H4 (cell line): ENCODE data around the gene WWOX. TPM values are rescaled to one million over a fixed set of nuclear protein-coding genes. Genes with fewer than 3 reads are reported as not detected.
"Not testable (repeated sequence)": the region's sequence is repeated elsewhere in the genome, so short reads cannot be mapped to it uniquely, and the experiment has no call there.

Source experiments
- DNase-seq: peaks from one replicate; pipeline ENCODE4 v3.0.0-alpha.2; 2015; ENCODE audit warnings: low spot score
- total RNA-seq: library from RNA; depleted of rRNA; stranded (reverse); fragments of >200 nt; shearing (Covaris generic); gene quantifications from 2 replicates; pipeline ENCODE4 v1.2.3, GENCODE V29; 2014

The WWOX gene
- total RNA-seq, 1 experiment from 2014 or later = 25.4 TPM

DNA sequence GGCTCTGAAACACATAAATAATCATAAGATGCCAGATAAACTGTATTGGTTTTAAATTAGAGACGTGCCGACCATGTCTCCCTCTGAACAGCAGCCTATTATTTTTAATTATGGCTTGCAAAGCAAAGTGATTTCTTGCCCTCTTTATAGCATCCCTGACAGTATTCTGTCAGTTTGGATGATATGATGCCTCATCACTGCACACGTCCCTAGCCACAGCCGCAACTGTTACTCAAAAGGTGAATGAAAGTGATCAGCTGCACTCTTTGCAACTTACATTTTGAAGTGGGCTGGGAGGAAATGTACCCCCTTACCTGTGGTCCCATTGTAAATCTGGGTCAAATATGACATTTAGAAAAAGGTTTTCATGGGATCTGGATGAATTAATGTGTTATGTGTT is 1111.2 kb downstream of the WWOX start:
- no peak for DNase-seq

DNA sequence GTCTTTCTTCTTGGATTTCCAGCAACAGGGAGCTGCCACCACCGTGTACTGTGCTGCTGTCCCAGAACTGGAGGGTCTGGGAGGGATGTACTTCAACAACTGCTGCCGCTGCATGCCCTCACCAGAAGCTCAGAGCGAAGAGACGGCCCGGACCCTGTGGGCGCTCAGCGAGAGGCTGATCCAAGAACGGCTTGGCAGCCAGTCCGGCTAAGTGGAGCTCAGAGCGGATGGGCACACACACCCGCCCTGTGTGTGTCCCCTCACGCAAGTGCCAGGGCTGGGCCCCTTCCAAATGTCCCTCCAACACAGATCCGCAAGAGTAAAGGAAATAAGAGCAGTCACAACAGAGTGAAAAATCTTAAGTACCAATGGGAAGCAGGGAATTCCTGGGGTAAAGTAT is 1112.1 kb downstream of the WWOX start:
- no peak for DNase-seq

DNA sequence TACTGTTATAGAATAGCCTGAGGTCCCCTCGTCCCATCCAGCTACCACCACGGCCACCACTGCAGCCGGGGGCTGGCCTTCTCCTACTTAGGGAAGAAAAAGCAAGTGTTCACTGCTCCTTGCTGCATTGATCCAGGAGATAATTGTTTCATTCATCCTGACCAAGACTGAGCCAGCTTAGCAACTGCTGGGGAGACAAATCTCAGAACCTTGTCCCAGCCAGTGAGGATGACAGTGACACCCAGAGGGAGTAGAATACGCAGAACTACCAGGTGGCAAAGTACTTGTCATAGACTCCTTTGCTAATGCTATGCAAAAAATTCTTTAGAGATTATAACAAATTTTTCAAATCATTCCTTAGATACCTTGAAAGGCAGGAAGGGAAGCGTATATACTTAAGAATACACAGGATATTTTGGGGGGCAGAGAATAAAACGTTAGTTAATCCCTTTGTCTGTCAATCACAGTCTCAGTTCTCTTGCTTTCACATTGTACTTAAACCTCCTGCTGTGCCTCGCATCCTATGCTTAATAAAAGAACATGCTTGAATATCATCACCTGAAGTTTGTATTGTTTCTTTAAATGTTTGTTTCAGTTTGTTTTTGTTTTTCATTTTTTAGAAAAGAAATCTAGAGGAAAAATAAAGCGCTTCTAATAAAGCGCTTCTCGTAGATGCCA is 1112.8 kb downstream of the WWOX start:
- no peak for DNase-seq

DNA sequence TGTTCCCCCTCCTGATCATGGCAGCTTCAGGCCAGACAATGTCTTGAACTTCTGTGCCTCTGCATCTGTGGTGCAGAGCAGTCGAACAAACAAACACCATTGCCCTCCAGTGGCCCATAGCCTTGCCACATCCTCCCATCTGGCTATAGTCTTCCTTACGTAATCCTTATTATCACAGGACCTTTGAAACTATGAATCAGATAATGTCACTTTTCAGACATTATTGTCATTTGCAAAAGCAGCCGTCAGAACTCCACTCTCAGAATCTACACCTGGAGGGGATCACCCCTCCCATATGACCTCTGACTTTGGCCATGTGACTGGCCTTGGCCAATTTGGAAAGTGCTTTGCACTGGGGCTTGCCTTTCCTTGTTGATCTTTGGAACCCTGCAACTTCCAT is 1113.8 kb downstream of the WWOX start:
- peak; percentile 25 for DNase-seq

DNA sequence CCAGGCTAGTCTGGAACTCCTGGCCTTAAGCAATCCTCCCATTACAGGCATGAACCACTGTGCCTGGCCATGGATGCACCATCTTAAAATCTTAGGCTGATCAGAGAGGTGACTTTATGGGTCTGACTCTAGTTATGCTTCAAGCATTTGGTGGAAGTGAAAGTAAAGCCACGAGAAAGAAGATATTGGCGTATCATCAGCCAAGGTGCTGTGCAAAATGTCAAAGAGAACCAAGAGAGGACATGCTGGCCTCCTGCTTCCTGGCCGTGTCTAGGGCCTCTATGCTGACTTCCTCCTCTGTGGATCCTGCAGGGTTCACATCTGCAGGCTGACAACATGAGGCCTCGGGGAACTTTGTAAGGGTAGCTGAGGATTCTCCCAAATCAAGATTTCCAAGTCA is 1115.8 kb downstream of the WWOX start:
- no peak for DNase-seq

DNA sequence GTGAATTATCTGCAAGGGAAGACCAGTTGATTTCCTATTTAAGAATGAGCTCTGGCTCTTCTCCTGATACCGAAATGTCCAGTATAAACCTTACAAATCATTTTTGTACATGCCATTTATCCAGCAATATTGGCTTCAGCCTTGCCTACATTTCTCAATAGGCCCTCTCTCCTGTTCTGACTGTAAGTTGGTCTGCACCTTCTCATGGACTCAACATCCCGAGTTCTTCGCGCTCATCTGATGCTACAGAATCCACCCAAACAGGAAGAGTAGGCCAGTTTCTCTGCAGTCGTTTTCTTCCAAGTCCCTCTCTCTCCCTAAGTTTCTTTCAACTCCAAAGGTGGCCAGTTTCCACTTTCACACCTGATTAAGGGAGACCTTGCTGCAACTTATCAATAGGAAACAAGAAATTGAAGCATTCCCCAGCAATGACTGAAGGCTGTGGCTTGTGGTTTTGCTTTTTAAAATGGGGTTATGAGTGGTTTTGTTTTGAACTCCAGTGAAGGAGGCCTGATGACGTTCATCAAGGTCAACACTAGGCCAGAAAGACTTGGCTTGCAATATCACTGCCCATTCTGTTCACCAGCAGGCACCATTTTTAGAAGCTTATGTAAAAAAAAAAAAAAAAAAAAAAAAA is 1118.0 kb downstream of the WWOX start:
- DNase-seq = no peak

DNA sequence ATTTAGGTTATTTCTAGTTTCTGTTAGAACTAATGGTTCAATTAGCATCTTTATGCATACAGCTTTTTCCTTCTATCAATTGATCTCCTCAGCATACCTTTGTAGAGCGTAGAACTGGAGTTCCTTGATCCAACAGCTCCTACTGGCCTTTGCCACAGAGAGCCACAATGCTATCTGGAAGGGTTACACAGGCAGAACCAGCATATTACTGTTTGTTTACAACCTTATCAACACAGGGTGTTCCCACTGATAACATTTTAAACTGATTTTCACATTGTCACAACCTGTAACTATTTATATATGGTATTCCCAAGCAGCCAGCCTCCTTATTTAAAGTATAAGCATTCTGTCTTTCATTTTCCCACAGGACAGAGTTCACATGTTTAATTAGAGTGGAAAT is 1118.9 kb downstream of the WWOX start:
- DNase-seq = no peak

DNA sequence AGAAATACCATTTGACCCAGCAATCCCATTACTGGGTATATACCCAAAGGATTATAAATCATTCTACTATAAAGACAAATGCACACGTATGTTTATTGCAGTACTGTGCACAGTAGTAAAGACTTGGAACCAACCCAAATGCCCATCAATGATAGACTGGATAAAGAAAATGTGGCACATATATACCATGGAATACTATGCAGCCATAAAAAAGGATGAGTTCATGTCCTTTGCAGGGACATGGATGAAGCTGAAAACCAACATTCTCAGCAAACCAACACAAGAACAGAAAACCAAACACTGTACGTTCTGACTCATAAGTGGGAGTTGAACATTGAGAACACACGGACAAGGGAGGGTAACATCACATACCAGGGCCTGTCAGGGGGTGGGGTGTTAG is 1126.5 kb downstream of the WWOX start:
- not testable (repeated sequence) for DNase-seq

DNA sequence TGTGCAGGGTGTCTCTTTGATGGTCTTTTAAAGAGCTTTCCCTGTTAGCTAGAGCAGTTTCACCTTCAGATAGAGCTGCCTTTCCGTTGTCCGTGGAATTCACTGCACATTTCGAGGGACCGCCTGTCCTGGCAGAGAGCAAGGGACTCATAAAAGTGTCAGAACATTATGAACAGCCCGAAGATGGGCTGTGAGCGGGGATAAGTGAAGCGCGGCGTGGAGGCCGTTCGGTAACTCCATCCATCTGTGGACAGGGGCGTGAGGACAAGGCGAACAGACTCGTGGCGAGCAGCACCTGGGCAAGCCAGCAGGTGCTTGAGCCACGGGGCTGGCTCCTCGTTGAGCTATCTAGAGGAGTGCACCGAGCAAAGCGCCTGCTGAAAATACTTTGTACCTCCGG is 1129.9 kb downstream of the WWOX start:
- DNase-seq = no peak

DNA sequence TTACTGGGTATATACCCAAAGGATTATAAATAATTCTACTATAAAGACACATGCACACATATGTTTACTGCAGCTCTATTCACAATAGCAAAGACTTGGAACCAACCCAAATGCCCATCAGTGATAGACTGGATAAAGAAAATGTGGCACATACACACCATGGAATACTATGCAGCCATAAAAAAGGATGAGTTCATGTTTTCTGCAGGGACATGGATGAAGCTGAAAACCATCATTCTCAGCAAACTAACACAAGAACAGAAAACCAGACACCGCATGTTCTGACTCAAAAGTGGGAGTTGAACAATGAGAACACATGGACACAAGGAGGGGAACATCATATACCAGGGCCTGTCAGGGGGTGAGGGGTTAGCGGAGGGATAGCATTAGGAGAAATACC is 1146.2 kb downstream of the WWOX start:
- DNase-seq = not testable (repeated sequence)

DNA sequence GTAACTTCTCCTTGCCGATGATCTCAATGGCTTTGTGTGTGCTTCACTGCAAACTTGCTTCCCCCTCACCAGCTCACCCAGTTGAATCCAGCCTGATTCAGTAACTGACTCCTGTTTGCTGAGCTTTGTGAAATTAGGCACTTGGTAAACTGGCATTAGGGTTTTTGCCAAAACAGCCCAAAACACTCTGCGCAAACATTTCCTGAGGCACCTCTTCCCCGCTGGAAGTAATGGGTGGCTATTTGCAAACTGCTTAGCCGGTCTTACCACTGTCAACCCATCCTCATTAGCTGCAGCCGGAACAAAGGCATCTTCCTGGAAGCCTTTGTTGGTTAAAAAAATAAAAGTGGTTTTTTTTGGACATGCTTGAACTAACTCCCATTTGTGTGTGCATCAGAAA is 1147.9 kb downstream of the WWOX start:
- DNase-seq = no peak

DNA sequence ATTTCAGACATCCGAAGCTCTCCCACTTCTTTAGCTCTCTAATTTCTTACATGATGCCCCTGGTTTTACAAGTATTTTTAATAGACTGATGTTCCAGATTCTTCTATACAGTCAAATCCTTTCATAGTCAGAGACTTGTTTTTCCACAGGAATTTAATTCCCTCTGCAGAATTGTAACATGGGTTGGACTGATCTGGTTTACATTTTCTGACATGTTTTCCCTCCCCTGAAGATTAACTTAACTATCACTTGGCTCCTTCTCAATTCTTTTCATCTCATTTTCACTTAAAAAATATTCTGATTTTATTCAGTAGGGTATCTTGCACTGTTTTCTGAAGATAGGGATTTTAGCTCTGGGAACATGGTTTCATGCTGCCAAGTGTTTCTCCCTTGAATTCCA is 1148.9 kb downstream of the WWOX start:
- DNase-seq = no peak

DNA sequence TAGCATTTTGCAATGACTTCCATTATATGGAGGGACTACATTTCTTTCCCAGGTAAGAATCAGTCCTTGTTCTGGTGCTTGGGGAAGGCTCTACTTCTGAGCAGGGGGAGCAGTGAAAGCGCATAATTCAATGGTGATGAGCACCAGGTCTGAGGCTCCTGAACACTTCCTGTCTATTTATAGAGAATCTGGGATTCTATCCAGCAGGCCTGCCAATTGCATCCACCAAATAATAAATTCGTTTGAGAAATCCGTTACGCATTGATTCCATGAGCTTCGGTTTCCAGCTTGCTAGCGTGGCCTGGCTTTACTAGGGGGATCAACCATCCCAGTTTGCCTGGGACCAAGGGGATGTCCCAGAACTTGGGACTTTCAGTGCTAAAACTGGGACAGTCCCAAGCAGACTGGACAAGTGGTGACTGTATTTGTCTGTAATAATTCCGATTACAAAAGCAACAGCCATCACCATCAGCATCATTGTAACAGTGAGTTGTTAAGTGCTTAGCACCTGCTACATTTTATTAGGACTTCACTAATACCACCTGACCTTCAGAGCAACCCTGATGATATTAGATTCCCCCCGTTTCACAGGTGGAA is 1151.1 kb downstream of the WWOX start:
- no peak for DNase-seq

DNA sequence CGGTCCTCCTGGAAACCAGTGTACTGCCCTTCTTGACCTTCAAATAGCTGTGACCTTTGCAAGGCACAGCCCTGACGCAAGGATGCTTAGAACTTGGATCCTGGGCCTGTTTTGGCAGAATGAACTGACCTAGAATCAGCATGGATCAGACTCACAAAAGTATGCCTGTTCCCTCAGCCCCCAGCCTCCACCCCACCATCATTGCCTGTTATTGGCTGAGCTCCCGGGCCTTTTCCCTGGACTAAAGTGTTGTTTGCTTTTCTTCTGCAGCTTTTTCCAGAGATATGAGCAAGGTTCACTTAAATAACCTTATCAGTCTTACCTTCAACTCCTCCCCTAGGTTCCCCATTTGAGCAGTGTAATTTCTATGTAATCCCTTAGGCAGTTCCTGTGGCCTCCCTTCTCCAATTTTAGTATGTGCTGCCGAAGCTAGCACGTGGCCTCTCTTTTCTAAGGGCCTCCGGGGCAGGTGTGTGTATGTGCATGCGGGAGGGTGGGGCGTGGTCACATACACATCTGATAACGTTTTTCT is 1153.7 kb downstream of the WWOX start:
- DNase-seq = no peak

DNA sequence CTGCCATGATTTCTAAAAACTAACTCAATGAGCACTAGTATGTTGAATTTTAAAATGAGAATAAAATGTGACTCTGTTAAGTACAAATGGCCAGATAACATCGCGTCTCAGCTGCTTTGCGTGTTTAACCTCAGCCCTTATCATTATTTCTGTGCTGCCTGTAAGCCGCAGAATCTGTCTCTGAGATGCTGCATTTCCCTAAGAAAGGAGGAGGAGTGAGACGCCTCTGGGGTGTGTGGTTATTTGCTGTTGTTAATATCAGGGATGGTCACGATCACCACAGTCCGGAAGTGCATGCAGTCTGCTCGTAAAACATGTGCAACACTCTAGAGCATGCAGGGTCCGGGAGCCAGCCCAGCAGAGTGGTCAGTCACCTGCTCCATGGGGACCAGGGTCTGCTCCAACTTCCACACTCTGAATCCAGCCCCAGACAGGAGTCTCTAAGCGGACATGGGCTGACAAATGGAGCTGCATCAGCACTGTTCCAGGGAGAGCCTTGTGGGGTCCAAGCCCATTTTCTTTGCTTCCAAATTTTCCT is 1158.6 kb downstream of the WWOX start:
- DNase-seq = no peak

DNA sequence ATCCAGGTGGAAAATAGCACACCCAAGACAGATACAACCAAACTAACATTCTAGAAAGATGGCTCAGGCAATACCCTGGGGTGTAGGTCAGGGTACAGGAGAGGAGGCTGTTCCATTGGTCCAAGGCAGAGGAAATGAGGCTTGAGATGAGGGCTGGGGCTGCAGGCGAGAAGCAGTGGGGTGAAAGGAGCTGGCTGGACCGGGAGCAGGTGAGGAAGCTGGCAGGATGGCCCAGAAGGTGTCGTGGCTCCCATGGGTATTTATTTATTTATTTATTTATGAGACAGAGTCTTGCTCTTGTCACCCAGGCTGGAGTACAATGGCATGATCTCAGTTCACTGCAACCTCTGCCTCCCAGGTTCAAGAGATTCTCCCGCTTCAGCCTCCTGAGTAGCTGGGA is 1161.4 kb downstream of the WWOX start:
- DNase-seq = not testable (repeated sequence)

DNA sequence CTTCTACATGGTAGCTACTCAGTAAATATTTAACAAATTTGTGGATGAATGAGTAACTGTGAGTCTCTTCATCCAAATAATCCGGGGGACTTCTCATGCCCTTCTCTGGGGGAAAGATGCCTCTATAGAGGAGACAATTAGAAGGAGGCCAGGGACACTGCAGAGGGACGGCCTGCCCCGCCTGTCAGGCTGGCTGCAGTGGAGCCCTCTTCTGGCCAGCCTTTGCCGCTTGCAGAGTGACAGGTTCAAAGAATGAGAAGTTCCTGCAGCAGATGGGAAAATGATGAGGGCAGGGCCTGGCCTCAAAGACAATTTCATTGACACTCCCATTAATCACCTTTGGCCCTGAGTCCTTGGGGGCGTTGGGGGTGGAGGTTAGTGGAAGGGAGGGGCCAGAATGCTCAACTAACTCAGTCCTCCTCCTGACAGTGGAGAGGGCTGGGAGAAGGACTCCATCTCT is 1162.1 kb downstream of the WWOX start:
- DNase-seq = peak; percentile 20

DNA sequence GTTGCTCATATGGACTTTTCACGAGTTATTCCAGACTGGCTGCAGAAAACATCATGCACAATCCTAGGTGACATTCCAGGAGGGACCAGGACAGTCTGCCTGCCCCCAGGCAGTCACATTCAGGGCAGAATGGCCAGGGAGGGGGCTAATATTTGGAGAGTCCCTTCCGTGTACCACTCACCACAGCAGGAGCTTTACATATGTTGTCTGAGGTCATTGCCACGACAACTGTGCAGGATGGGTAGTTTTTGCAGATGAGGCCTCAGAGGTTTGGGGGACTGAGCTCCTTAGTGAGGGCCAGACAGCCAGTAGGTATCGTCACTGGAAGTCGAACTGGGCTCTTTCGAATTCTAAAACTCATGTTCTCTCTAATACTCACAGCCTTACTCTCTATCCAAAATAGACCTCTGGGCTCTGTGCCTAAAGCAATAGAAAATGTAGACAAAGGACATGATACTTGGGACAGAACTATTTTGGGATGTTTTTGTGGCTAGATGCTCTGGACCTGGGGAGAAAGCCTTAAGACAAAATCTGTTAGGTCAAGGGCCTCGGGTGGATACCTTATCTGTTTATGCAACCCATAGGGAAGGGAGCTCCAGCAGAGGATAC is 1162.6 kb downstream of the WWOX start:
- no peak for DNase-seq
